ENCODE measurements around the gene SMCO4. TPM values are rescaled to one million over a fixed set of nuclear protein-coding genes. Genes with fewer than 3 reads are reported as not detected.
"Not testable (repeated sequence)": the region's sequence is repeated elsewhere in the genome, so short reads cannot be mapped to it uniquely, and the experiment has no call there.

The SMCO4 gene
- total RNA-seq, 1 experiment from 2014 or later: 9.3 TPM

- Histone ChIP-seq H3K27me3 (replicated peaks; ENCODE audit: insufficient read depth, low read depth, low read length, poor library complexity) (no peaks in the 10 kb centered on the region), H3K27ac (ENCODE audit: low read depth, low read length, poor library complexity, severe bottlenecking) (no peak overlapping the region), H3K9me3 (ENCODE audit: low read depth, low read length, poor library complexity, severe bottlenecking) (no peaks in the 10 kb centered on the region), H3K36me3 (ENCODE audit: insufficient read depth, low read length, poor library complexity, severe bottlenecking) (no peaks in the 10 kb centered on the region), H3K4me3 (ENCODE audit: low read depth, low read length, poor library complexity, severe bottlenecking) (no peak overlapping the region), H3K4me1 (ENCODE audit: insufficient read depth, low read length, poor library complexity, severe bottlenecking) (no peaks in the 10 kb centered on the region)
- BruUV-seq (replicated peaks): no TSS peak
- ChIA-PET POLR2A (ENCODE audit: low non-redundant PET) (no interaction called here), CTCF (no interaction called here)
- intact Hi-C loops (cut with micrococcal nuclease; ENCODE audit: unreplicated experiment): no loop called here
- TF ChIP-seq EZH2 (IDR thresholded peaks at IDR 0.05; ENCODE audit: borderline replicate concordance, low read depth, low read length, poor library complexity, severe bottlenecking) (no peak), CTCF (conservative IDR thresholded peaks at IDR 0.05; ENCODE audit: low read depth, low read length) (no peak)
- DNase-seq (ENCODE audit: low spot score): no peak
Observed at GRCh38 chr11:93467054-93467453, 76.1 kb downstream of the SMCO4 start.

- no peak overlapping the region for H3K27ac ChIP-seq (ENCODE audit: low read depth, low read length, poor library complexity, severe bottlenecking)
- no peak overlapping the region for H3K4me3 ChIP-seq (ENCODE audit: low read depth, low read length, poor library complexity, severe bottlenecking)
- no peaks in the 10 kb centered on the region for H3K9me3 ChIP-seq (ENCODE audit: low read depth, low read length, poor library complexity, severe bottlenecking)
- intact Hi-C loops (cut with micrococcal nuclease; ENCODE audit: unreplicated experiment): no loop called here
- TF ChIP-seq CTCF (conservative IDR thresholded peaks at IDR 0.05; ENCODE audit: low read depth, low read length): no peak
- no peak for TF ChIP-seq EZH2 (IDR thresholded peaks at IDR 0.05; ENCODE audit: borderline replicate concordance, low read depth, low read length, poor library complexity, severe bottlenecking)
- no peak for DNase-seq (ENCODE audit: low spot score)
- no peaks in the 10 kb centered on the region for H3K4me1 ChIP-seq (ENCODE audit: insufficient read depth, low read length, poor library complexity, severe bottlenecking)
- ChIA-PET POLR2A (ENCODE audit: low non-redundant PET) (no interaction called here), CTCF (no interaction called here)
- no peaks in the 10 kb centered on the region for H3K27me3 ChIP-seq (replicated peaks; ENCODE audit: insufficient read depth, low read depth, low read length, poor library complexity)
- H3K36me3 ChIP-seq (ENCODE audit: insufficient read depth, low read length, poor library complexity, severe bottlenecking): no peaks in the 10 kb centered on the region
- BruUV-seq (replicated peaks): no TSS peak
Observed at GRCh38 chr11:93464927-93465540, 78.2 kb downstream of the SMCO4 start.

GRCh38 chr11:93463666-93464065, 79.5 kb downstream of the SMCO4 start:
- H3K9me3 ChIP-seq (ENCODE audit: low read depth, low read length, poor library complexity, severe bottlenecking); BruUV-seq (replicated peaks); H3K36me3 ChIP-seq (ENCODE audit: insufficient read depth, low read length, poor library complexity, severe bottlenecking); DNase-seq (ENCODE audit: low spot score); intact Hi-C loops (cut with micrococcal nuclease; ENCODE audit: unreplicated experiment); H3K4me3 ChIP-seq (ENCODE audit: low read depth, low read length, poor library complexity, severe bottlenecking); POLR2A ChIA-PET (ENCODE audit: low non-redundant PET); H3K27ac ChIP-seq (ENCODE audit: low read depth, low read length, poor library complexity, severe bottlenecking); H3K27me3 ChIP-seq (replicated peaks; ENCODE audit: insufficient read depth, low read depth, low read length, poor library complexity); H3K4me1 ChIP-seq (ENCODE audit: insufficient read depth, low read length, poor library complexity, severe bottlenecking); CTCF ChIA-PET: not testable (repeated sequence)

- Histone ChIP-seq H3K4me1 (ENCODE audit: insufficient read depth, low read length, poor library complexity, severe bottlenecking) (no peaks in the 10 kb centered on the region), H3K36me3 (ENCODE audit: insufficient read depth, low read length, poor library complexity, severe bottlenecking) (no peaks in the 10 kb centered on the region), H3K27ac (ENCODE audit: low read depth, low read length, poor library complexity, severe bottlenecking) (no peak overlapping the region), H3K27me3 (replicated peaks; ENCODE audit: insufficient read depth, low read depth, low read length, poor library complexity) (peaks cover 9% of the 10 kb centered on the region), H3K9me3 (ENCODE audit: low read depth, low read length, poor library complexity, severe bottlenecking) (no peaks in the 10 kb centered on the region), H3K4me3 (ENCODE audit: low read depth, low read length, poor library complexity, severe bottlenecking) (no peak overlapping the region)
- BruUV-seq (replicated peaks): no TSS peak
- ChIA-PET POLR2A (ENCODE audit: low non-redundant PET) (no interaction called here), CTCF (no interaction called here)
- TF ChIP-seq EZH2 (IDR thresholded peaks at IDR 0.05; ENCODE audit: borderline replicate concordance, low read depth, low read length, poor library complexity, severe bottlenecking) (no peak), CTCF (conservative IDR thresholded peaks at IDR 0.05; ENCODE audit: low read depth, low read length) (no peak)
- intact Hi-C loops (cut with micrococcal nuclease; ENCODE audit: unreplicated experiment): no loop called here
- no peak for DNase-seq (ENCODE audit: low spot score)
Observed at GRCh38 chr11:93458286-93458685, 84.9 kb downstream of the SMCO4 start.
